Kidney (tissue), 14 donors: ENCODE measurements around the gene GKN1. TPM values are rescaled to one million over a fixed set of nuclear protein-coding genes. Genes with fewer than 3 reads are reported as not detected.

Experiments
- DNase-seq, 5 donors: peaks; one replicate each; pipeline ENCODE4 v3.0.0-alpha.2; 2013 to 2020
- FAIRE-seq: peaks from 2 replicates; lab custom pipeline; 2012; peaks lifted over from hg19 to GRCh38; lab: Jason Lieb, UNC
- H3K27ac ChIP-seq, 2 donors: one replicate each; pipeline ENCODE4 v1.7.0; 2013; ENCODE audit warnings: low read depth in 2 of 2, low read length in 2 of 2, inconsistent platforms in 1 of 2
- H3K27me3 ChIP-seq: one replicate; pipeline ENCODE4 v1.7.1; 2013; ENCODE audit warnings: low read length, inconsistent platforms; ENCODE audit not compliant: control insufficient read depth, insufficient read depth
- H3K36me3 ChIP-seq, 3 donors: one replicate each; pipeline versions ENCODE4 v1.7.0 to v1.7.1; 2013; ENCODE audit warnings: low read length in 3 of 3, control low read depth in 1 of 3, inconsistent platforms in 1 of 3; ENCODE audit not compliant: insufficient read depth in 3 of 3, control insufficient read depth in 2 of 3
- H3K4me1 ChIP-seq, 3 donors: one replicate each; pipeline versions ENCODE4 v1.7.0 to v1.7.1; 2013; ENCODE audit warnings: low read length in 3 of 3, inconsistent platforms in 1 of 3, low read depth in 1 of 3; ENCODE audit not compliant: control insufficient read depth in 2 of 3, insufficient read depth in 2 of 3
- H3K4me3 ChIP-seq, 3 donors: one replicate each; pipeline versions ENCODE4 v1.7.0 to v1.8.1; 2013; ENCODE audit warnings: low read length in 3 of 3, control low read depth in 1 of 3, inconsistent platforms in 1 of 3
- H3K9ac ChIP-seq, 3 donors: one replicate each; pipeline versions ENCODE4 v1.7.0 to v1.7.1; 2013; ENCODE audit warnings: low read length in 3 of 3, control low read depth in 1 of 3, inconsistent platforms in 1 of 3
- H3K9me3 ChIP-seq, 3 donors: one replicate each; pipeline versions ENCODE4 v1.7.0 to v1.7.1; 2013; ENCODE audit warnings: low read length in 3 of 3, control low read depth in 1 of 3, inconsistent platforms in 1 of 3; ENCODE audit not compliant: control insufficient read depth in 2 of 3, insufficient read depth in 1 of 3
- intact Hi-C: fragments of 100-400 bp; cut with DNase I; formaldehyde crosslinking; loops from one replicate; pipeline ENCODE4 v1.11.1; 2022
- polyA plus RNA-seq: library from polyadenylated mRNA; stranded (reverse); fragments of 350-450 nt; fragmentation: Illumina TruSeq; extraction: RNeasy Lipid Tissue Mini Kit (QIAGEN cat#74804); gene quantifications from one replicate; pipeline ENCODE4 v1.2.3, GENCODE V29; 2014; ENCODE audit warnings: low read depth, low replicate concordance; ENCODE audit not compliant: insufficient read depth
- total RNA-seq: library from RNA; stranded (reverse); fragmentation: NEBNext Ultra II Directional; extraction: Animal tissue kit (Norgen Biotek cat#: 25700); gene quantifications from one replicate; pipeline ENCODE4 v1.2.1, GENCODE V29; 2021
- TF ChIP-seq, protein P1 (sequence below): IDR thresholded peaks from 3 replicates; pipeline ENCODE4 v1.5.1; 2012; ENCODE audit warnings: mild to moderate bottlenecking, moderate library complexity, borderline replicate concordance; ENCODE audit not compliant: insufficient read depth; ENCODE audit errors: extremely low read depth
- donor health status: control.
- donor health status: control.
- donor health status: control.
- donor health status: control.
- donor health status: control.
- donor health status: DM: yes; HTN: yes; CAD: no.
- donor health status: Normal renal cell carcinoma (clear cell type).

Gene GKN1
- total and polyA plus RNA-seq, 2 donors from 2014 or later = not detected

DNA sequence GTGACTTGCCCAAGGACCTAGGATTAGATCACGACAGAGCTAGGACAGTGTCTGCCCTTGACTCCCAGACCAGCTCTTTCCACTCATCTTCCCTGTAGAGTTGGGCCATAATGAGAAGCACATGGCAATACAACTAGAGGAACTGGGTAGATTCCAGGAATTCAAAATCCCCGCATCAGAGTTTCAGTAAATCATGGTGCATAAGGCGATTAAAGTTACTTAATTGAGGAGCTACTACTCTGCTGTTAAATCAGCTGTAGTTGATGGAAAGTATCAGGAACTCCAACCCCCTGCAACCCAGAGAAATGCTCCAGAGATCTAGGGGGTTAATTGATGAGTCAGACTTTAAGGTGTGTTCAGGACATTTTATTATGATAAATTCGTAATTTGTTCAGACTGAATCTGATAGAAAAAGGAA lies 44.3 kb downstream of the GKN1 start:
- no peak for DNase-seq
- H3K4me3 ChIP-seq = no peak overlapping the region
- H3K9me3 ChIP-seq = peaks cover 0 to 2% (median 0%) of the 10 kb centered on the region in 3 donors
- no peak overlapping the region for H3K27ac ChIP-seq
- H3K4me1 ChIP-seq = peaks cover 0 to 4% (median 0%) of the 10 kb centered on the region in 3 donors
- H3K36me3 ChIP-seq = no peaks in the 10 kb centered on the region
- no peaks in the 10 kb centered on the region for H3K27me3 ChIP-seq
- intact Hi-C loops = no loop called here
- H3K9ac ChIP-seq = no peak overlapping the region
- TF ChIP-seq, protein P1, sequence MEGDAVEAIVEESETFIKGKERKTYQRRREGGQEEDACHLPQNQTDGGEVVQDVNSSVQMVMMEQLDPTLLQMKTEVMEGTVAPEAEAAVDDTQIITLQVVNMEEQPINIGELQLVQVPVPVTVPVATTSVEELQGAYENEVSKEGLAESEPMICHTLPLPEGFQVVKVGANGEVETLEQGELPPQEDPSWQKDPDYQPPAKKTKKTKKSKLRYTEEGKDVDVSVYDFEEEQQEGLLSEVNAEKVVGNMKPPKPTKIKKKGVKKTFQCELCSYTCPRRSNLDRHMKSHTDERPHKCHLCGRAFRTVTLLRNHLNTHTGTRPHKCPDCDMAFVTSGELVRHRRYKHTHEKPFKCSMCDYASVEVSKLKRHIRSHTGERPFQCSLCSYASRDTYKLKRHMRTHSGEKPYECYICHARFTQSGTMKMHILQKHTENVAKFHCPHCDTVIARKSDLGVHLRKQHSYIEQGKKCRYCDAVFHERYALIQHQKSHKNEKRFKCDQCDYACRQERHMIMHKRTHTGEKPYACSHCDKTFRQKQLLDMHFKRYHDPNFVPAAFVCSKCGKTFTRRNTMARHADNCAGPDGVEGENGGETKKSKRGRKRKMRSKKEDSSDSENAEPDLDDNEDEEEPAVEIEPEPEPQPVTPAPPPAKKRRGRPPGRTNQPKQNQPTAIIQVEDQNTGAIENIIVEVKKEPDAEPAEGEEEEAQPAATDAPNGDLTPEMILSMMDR = no peak
- no peak for FAIRE-seq

DNA sequence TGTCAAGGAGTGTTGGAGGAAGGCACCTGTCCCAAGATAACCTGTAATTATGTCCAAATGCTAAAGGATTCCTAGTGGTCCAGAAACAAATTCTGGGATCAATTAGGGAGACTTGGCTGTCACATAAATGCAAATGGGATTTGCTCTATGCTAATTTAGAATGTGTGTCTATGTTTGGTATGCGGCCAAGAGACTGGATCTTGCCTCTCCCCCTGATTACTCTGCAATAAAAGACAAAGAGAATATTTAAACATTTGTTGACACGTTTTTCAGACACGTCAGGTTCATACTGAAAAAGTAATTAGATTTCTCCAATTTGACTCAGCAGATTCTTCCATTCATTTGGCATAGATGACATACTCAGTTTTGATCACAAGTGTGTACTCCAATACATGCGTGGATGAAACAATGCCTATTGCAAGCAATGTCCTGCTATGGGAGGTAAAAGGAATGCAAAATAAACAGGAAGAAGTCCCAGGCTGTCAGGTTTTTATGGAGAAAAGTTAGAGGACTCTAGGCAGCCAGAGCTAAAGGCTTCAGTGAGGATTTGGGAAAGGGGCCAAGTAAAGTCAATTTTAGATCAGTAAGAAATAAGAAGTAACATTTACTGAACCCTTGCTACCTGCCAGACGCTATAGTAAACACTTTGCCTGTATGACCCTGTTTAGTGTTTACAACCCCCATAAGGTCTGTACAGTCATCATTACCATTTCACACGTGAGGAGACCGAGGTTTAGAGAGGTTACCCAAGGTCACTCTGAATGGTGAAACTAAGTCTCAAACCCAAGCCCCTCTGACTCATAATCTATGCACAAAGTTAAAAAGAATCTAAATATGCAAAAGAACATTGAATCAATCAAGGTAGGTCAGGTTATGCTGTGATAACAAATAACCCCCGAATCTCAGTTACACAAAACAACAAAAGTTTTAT lies 46.3 kb downstream of the GKN1 start:
- intact Hi-C loops = no loop called here

DNA sequence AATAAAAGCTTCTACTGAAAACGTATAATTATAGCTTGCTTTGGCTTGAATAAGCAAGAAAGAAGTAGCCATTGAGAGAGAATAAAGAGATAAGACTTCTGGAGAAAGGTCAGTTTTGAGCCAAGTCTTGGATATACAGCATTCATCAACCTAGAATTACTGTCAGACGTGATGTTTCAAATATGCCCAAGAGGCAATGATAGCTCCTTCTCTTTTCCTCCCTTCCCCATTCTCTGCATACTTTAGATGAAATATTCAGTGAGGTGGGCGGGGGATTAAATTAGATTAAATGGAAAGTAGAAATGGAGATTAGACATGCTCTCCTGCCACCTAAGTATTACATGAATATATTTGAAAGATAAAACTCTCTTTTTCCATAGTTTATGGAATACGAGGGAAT lies 47.3 kb downstream of the GKN1 start:
- Histone ChIP-seq H3K4me3 (no peak overlapping the region), H3K9me3 (peaks cover 0 to 2% (median 0%) of the 10 kb centered on the region in 3 donors), H3K9ac (no peak overlapping the region), H3K27me3 (no peaks in the 10 kb centered on the region), H3K27ac (no peak overlapping the region), H3K4me1 (peaks cover 0 to 2% (median 0%) of the 10 kb centered on the region in 3 donors), H3K36me3 (no peaks in the 10 kb centered on the region)
- no peak for DNase-seq
- FAIRE-seq = no peak
- intact Hi-C loops = no loop called here
- TF ChIP-seq, protein P1 = no peak

More for the DNA sequence above, 46.3 kb downstream of the GKN1 start:
- Histone ChIP-seq H3K9ac (no peak overlapping the region), H3K9me3 (peaks cover 0 to 2% (median 0%) of the 10 kb centered on the region in 3 donors), H3K27me3 (no peaks in the 10 kb centered on the region), H3K36me3 (no peaks in the 10 kb centered on the region), H3K27ac (no peak overlapping the region), H3K4me1 (no peaks in the 10 kb centered on the region), H3K4me3 (no peak overlapping the region)
- TF ChIP-seq, protein P1 = no peak
- DNase-seq (peak in 1 of 5 donors; percentile 33), FAIRE-seq (no peak)
